ENCODE results near the gene ABI3BP. TPM values are rescaled to one million over a fixed set of nuclear protein-coding genes. Genes with fewer than 3 reads are reported as not detected.

ABI3BP gene
- total and polyA plus RNA-seq, 10 of the 15 experiments (the other 5 are each of a cell fraction or from before 2014, with no cell fraction given), result 0.03 to 0.42 (median 0.11) TPM; not detected in 4

DNA sequence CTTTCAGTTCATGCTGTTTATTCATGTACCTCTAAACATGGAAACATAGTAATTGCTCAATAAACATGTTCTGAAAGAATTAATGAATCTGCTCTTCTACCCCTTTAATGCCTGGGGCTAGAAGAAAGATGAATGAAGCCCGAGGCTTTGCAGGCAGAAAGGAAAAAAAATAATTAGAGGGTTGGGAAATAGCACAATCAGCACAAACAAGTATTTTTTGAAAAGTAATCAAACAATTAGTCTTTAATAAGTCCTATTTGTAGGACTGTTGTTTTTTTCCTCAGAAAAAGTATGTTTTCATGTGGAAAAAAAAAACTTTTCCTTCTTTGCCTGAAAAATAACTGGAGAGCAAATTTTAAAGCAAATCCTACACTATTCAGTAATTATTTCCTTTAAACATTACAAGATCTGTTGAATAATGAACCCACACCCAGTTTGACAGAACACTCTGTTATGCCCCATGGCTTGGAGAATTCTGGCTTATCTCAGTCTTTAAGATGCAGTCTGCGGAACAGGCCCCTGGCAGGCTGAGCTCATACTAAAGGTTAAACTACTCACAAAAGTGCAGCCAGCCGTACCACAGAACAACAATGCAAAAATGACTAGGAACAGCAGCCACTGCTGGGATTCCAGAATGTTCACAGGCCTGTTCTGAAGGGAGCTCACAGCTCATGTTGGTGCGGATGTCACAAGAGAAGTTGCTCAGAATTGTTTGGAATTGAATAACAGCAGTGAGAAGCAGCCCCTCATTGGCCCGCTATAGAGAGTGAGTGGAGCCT lies 79.2 kb downstream of the ABI3BP start:
- Histone ChIP-seq H3K27ac (ENCODE audit: control insufficient read depth, insufficient read depth) (no peak overlapping the region), H3K9ac (ENCODE audit: control insufficient read depth, insufficient read depth, low read length) (no peak overlapping the region), H3K4me3 (no peak overlapping the region), H3K36me3 (ENCODE audit: control insufficient read depth in 2 of 2, insufficient read depth in 2 of 2, low read length in 1 of 2) (no peaks in the 10 kb centered on the region), H4K20me1 (ENCODE audit: control insufficient read depth, insufficient read depth) (no peaks in the 10 kb centered on the region; the same call in 1 of the 2 replicates), H3K4me1 (ENCODE audit: control insufficient read depth, insufficient read depth, low read length) (no peaks in the 10 kb centered on the region), H3K9me3 (replicated peaks; ENCODE audit: control insufficient read depth, insufficient read depth, low read length) (no peaks in the 10 kb centered on the region), H3K4me2 (ENCODE audit: control insufficient read depth, insufficient read depth) (no peak overlapping the region), H3K79me2 (ENCODE audit: control insufficient read depth, insufficient read depth, low read length) (no peaks in the 10 kb centered on the region), H2AFZ (ENCODE audit: control insufficient read depth, low read depth, low read length) (no peak overlapping the region), H3K27me3 (replicated peaks in 1 of 2; ENCODE audit: control insufficient read depth in 2 of 2, insufficient read depth in 2 of 2, low read length in 1 of 2) (no peaks in the 10 kb centered on the region; a peak in 2 of 4 replicates)
- 56% methylated on average over 5 of the region's 5 CpGs for WGBS (ENCODE audit: insufficient coverage, insufficient replicate concordance, low lambda C conversion rate, missing lambda C conversion rate)
- FAIRE-seq (no peak), DNase-seq (ENCODE audit: low read depth, low spot score) (no peak), ATAC-seq (no peak)
- ChIA-PET POLR2A (no interaction called here), SMC1A (ENCODE audit: uncharacterized antibody, unreplicated experiment) (no interaction called here), CTCF (no interaction called here), RAD21 (ENCODE audit: unreplicated experiment) (no interaction called here)
- BruUV-seq (replicated peaks), result no TSS peak
- intact Hi-C loops (cut with micrococcal nuclease; ENCODE audit: unreplicated experiment), result no loop called here
- in situ Hi-C loops (cut with MboI), result no loop called here
- TF ChIP-seq NR2C2 (IDR thresholded peaks at IDR 0.05; ENCODE audit: borderline replicate concordance, control insufficient read depth, insufficient read length, low read depth) (no peak), SIN3A (IDR thresholded peaks at IDR 0.05; ENCODE audit: low read depth, low read length) (no peak), FOXK2 (IDR thresholded peaks at IDR 0.05) (no peak), BCL11A (IDR thresholded peaks at IDR 0.05; ENCODE audit: low read depth, low read length) (no peak), EZH2 (IDR thresholded peaks at IDR 0.05; ENCODE audit: borderline replicate concordance, control insufficient read depth, low read depth, low read length) (no peak), POLR2A (IDR thresholded peaks at IDR 0.05; ENCODE audit: low read depth, low read length) (no peak), SPI1 (IDR thresholded peaks at IDR 0.05; ENCODE audit: borderline replicate concordance, insufficient read depth, low read depth, low read length) (no peak), POLR2AphosphoS5 (IDR thresholded peaks at IDR 0.05; ENCODE audit: low read length) (no peak), BRCA1 (IDR thresholded peaks at IDR 0.05; ENCODE audit: low read depth, low read length) (no peak), RAD21 (IDR thresholded peaks at IDR 0.05; ENCODE audit: insufficient read depth, low read depth, low read length) (no peak), NR2C1 (IDR thresholded peaks at IDR 0.05) (no peak), POLR2AphosphoS2 (IDR thresholded peaks at IDR 0.05; ENCODE audit: low read depth, low read length) (no peak)
- TF ChIP-seq, protein P1, sequence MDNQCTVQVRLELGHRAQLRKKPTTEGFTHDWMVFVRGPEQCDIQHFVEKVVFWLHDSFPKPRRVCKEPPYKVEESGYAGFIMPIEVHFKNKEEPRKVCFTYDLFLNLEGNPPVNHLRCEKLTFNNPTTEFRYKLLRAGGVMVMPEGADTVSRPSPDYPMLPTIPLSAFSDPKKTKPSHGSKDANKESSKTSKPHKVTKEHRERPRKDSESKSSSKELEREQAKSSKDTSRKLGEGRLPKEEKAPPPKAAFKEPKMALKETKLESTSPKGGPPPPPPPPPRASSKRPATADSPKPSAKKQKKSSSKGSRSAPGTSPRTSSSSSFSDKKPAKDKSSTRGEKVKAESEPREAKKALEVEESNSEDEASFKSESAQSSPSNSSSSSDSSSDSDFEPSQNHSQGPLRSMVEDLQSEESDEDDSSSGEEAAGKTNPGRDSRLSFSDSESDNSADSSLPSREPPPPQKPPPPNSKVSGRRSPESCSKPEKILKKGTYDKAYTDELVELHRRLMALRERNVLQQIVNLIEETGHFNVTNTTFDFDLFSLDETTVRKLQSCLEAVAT (IDR thresholded peaks at IDR 0.05), result no peak
- TF ChIP-seq, protein P2, sequence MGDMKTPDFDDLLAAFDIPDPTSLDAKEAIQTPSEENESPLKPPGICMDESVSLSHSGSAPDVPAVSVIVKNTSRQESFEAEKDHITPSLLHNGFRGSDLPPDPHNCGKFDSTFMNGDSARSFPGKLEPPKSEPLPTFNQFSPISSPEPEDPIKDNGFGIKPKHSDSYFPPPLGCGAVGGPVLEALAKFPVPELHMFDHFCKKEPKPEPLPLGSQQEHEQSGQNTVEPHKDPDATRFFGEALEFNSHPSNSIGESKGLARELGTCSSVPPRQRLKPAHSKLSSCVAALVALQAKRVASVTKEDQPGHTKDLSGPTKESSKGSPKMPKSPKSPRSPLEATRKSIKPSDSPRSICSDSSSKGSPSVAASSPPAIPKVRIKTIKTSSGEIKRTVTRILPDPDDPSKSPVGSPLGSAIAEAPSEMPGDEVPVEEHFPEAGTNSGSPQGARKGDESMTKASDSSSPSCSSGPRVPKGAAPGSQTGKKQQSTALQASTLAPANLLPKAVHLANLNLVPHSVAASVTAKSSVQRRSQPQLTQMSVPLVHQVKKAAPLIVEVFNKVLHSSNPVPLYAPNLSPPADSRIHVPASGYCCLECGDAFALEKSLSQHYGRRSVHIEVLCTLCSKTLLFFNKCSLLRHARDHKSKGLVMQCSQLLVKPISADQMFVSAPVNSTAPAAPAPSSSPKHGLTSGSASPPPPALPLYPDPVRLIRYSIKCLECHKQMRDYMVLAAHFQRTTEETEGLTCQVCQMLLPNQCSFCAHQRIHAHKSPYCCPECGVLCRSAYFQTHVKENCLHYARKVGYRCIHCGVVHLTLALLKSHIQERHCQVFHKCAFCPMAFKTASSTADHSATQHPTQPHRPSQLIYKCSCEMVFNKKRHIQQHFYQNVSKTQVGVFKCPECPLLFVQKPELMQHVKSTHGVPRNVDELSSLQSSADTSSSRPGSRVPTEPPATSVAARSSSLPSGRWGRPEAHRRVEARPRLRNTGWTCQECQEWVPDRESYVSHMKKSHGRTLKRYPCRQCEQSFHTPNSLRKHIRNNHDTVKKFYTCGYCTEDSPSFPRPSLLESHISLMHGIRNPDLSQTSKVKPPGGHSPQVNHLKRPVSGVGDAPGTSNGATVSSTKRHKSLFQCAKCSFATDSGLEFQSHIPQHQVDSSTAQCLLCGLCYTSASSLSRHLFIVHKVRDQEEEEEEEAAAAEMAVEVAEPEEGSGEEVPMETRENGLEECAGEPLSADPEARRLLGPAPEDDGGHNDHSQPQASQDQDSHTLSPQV (IDR thresholded peaks at IDR 0.05), result no peak
- TF ChIP-seq, protein P3, sequence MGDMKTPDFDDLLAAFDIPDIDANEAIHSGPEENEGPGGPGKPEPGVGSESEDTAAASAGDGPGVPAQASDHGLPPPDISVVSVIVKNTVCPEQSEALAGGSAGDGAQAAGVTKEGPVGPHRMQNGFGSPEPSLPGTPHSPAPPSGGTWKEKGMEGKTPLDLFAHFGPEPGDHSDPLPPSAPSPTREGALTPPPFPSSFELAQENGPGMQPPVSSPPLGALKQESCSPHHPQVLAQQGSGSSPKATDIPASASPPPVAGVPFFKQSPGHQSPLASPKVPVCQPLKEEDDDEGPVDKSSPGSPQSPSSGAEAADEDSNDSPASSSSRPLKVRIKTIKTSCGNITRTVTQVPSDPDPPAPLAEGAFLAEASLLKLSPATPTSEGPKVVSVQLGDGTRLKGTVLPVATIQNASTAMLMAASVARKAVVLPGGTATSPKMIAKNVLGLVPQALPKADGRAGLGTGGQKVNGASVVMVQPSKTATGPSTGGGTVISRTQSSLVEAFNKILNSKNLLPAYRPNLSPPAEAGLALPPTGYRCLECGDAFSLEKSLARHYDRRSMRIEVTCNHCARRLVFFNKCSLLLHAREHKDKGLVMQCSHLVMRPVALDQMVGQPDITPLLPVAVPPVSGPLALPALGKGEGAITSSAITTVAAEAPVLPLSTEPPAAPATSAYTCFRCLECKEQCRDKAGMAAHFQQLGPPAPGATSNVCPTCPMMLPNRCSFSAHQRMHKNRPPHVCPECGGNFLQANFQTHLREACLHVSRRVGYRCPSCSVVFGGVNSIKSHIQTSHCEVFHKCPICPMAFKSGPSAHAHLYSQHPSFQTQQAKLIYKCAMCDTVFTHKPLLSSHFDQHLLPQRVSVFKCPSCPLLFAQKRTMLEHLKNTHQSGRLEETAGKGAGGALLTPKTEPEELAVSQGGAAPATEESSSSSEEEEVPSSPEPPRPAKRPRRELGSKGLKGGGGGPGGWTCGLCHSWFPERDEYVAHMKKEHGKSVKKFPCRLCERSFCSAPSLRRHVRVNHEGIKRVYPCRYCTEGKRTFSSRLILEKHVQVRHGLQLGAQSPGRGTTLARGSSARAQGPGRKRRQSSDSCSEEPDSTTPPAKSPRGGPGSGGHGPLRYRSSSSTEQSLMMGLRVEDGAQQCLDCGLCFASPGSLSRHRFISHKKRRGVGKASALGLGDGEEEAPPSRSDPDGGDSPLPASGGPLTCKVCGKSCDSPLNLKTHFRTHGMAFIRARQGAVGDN (IDR thresholded peaks at IDR 0.05), result no peak
